Fibroblast of pulmonary artery (primary cell): ENCODE results near the gene TCF7L1.
A peak's percentile ranks its signal among the peaks of the same experiment; 100 is the strongest.

Experiments
- DNase-seq: peaks from one replicate; pipeline ENCODE4 v3.0.0-alpha.2; 2010; ENCODE audit warnings: low read depth
- H3K4me3 ChIP-seq: replicated peaks from 2 replicates; pipeline ENCODE4 v1.5.1; 2011; ENCODE audit warnings: low read depth, mild to moderate bottlenecking, control low read depth, low read length, moderate library complexity
- TF ChIP-seq, protein P1 (sequence below): IDR thresholded peaks from 2 replicates; pipeline ENCODE4 v1.5.1; 2011; ENCODE audit warnings: mild to moderate bottlenecking, control low read depth, low read length, inconsistent platforms; ENCODE audit errors: missing control alignments

TCF7L1 gene

DNA sequence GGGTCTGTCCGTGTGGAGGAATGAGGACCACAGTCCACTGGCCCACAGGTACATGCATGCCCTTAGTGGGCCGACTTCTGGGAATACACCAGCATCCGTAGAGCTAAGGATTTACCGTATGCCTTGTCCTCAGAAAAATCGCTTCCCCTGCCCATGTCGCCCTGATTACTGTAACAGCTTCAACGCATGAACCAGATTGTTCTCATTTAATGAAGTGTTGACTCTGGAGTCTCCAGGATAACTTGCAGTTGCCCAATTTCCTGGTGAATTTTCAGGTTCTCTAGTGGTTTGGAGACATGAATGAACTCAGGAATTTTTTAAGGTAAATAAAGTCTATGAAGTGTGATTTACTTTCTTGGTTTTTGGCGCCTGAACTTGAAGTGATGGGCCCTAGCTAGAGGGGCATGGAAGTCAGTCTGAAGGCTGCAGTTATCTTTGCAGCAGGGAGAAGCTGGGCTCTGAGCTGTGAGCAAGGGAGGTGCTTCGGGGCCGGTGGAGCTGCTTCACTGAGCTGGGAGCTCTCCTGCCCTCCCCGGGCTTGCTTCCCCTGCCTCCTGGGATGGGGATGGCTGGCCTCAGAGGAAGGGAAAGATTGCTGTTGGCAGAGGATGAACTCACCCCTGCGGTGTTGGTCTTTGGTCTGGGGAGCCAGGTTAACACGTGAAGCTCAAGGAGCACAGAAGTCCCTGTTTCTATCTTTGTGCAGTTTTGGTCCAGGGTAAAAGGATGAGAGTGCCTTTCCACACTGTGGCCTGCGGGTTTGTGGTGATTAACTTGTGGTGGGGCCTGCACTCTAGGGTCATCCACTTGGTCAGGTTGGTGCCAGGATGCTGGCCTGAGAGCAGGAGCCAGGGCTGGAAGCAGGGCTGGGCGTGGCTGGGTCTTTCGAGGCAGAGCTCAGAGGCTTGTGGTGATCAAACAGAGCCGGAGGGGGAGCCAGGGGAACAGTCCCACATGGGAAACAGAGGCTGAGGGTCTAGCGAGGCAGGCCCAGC lies 28.1 kb downstream of the TCF7L1 start:
- DNase-seq: no peak
- TF ChIP-seq, protein P1, sequence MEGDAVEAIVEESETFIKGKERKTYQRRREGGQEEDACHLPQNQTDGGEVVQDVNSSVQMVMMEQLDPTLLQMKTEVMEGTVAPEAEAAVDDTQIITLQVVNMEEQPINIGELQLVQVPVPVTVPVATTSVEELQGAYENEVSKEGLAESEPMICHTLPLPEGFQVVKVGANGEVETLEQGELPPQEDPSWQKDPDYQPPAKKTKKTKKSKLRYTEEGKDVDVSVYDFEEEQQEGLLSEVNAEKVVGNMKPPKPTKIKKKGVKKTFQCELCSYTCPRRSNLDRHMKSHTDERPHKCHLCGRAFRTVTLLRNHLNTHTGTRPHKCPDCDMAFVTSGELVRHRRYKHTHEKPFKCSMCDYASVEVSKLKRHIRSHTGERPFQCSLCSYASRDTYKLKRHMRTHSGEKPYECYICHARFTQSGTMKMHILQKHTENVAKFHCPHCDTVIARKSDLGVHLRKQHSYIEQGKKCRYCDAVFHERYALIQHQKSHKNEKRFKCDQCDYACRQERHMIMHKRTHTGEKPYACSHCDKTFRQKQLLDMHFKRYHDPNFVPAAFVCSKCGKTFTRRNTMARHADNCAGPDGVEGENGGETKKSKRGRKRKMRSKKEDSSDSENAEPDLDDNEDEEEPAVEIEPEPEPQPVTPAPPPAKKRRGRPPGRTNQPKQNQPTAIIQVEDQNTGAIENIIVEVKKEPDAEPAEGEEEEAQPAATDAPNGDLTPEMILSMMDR: no peak
- H3K4me3 ChIP-seq: no peak overlapping the region

DNA sequence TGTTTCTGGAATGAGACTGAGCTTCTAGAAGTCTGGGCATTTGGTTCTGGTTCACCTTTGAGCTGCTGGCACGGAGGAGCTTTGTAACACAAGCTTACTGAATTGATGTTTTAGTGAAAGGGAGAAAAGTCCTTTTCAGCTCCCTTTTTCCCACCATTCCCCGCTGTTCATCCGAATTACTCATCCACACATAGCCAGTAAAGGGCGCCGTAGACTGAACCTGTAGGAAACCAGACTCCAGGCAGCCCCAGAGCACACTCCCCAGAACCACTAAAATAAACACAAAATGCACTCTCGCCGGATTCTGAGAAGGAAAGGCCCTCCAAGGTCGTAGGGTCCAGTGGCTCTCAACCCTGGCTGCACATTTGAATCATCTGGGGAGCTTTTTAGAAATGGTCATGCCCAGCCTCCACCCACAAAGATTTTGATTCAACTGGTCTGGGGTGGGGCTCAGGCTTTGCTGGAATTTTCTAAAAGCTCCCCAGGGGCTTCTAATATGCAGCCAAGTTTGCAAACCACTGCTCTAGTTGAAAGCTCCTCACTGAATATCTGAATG lies 29.6 kb downstream of the TCF7L1 start:
- TF ChIP-seq, protein P1: no peak
- peak; percentile 31 for DNase-seq
- no peak overlapping the region for H3K4me3 ChIP-seq

DNA sequence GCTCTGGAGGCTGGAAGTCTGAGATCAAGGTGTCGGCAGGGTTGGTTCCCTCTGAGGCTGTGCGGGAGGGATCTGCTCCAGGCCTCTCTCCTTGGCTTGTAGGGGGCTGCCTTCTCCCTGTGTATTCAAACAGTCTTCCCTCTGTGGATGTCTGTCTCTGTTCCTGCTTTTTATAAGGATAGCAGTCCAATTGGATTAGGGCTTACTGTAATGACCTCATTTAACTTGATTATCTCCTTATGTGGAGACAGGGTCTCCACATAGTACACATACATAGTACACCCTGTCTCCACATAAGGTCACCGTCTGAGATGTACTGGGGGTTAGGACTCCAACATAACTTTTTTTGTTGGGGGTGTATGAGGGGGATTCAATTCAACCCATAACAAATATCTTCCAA lies 30.5 kb downstream of the TCF7L1 start:
- H3K4me3 ChIP-seq: no peak overlapping the region
- DNase-seq: no peak
- TF ChIP-seq, protein P1: no peak

- no peak for DNase-seq
- TF ChIP-seq, protein P1: no peak
- H3K4me3 ChIP-seq: no peak overlapping the region
Measured at GRCh38 chr2:85164145-85164569, 31.0 kb downstream of the TCF7L1 start.

- DNase-seq: no peak
- TF ChIP-seq, protein P1: no peak
- no peak overlapping the region for H3K4me3 ChIP-seq
Measured at GRCh38 chr2:85165088-85165690, 32.0 kb downstream of the TCF7L1 start.

GRCh38 chr2:85166021-85166420 lies 32.8 kb downstream of the TCF7L1 start:
- DNase-seq: no peak
- TF ChIP-seq, protein P1: no peak
- no peak overlapping the region for H3K4me3 ChIP-seq
